Measurements from ENCODE around the gene DGUOK.
A peak's percentile ranks its signal among the peaks of the same experiment; 100 is the strongest.

DGUOK gene

DNA sequence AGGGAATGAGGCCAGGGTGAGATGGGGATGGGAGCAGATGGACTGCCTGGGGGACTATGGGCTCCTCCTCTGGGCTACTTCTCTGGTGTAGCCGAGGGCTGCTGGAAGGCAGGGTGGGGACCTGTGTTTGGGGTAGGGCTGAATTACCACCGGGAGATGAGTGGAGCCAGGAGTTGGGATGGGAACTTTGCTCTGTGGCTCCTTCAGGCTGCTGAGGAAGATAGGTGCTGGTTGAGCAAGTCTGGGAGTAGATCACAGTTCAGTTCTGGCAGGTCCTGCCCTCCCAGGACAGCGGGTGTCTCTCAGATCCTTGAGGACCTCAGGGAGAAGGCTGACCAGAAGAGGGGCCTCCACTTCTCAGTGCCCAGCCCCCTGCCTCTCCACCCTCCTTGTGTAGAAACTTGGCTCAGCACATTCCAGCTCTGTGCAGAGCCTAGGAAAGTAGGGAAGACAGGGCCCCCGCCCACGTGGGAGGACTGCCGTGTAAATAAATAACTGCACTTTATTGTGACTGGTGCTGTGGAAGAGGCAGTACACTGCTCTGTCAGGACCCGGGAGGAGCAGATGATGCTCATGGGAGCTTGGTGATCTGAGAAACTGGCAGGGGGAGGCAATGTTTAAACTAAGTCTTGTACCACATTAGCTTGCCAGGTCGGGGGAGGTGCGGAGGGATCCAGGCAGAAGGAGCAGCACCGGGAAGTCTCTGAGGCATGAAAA is 73.4 kb downstream of the DGUOK start:
- no peak for DNase-seq

DNA sequence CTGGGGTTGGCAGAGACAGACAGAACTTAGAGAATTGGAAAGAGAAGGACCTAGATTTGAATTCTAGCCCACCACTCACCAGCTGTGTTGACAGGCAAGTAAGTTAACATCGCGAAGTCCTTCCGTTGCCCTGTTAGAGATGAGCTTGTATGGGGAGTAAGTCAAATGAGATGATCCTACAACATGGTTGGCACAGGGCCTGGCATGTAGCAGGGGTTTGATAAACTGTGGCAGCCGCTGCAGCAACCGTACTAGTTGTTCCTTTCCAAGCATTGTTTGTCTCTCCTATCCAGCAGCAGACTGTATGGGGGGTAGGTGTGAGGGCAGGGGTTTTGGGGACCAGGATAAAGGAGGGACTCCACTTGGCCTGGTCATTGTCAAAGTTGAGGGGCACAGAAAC is 74.0 kb downstream of the DGUOK start:
- no peak for DNase-seq

DNA sequence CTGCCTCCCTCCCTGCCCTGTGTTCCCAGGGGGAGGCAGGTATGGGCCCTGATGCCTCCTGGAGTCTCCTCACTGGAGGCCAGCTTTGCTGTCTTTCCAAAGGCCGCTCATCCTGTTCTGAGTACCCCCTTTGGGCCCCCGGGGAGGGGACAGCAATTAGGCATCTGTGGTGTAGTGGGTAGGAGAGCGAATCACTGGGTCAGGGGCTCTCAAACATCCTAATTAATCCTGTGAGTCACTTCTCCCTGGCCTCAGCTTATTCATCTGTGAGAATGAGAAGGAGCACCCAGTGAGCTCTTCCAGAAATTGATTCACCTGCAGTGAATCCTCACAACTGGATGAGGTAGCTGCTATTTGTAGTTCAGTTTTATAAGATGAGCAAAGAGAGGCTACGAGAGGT is 74.4 kb downstream of the DGUOK start:
- DNase-seq, result no peak

- DNase-seq, result no peak
Observed at GRCh38 chr2:74001781-74002504, 75.3 kb downstream of the DGUOK start.

GRCh38 chr2:74002505-74003421 is 76.1 kb downstream of the DGUOK start:
- DNase-seq, result peak; percentile 81

DNA sequence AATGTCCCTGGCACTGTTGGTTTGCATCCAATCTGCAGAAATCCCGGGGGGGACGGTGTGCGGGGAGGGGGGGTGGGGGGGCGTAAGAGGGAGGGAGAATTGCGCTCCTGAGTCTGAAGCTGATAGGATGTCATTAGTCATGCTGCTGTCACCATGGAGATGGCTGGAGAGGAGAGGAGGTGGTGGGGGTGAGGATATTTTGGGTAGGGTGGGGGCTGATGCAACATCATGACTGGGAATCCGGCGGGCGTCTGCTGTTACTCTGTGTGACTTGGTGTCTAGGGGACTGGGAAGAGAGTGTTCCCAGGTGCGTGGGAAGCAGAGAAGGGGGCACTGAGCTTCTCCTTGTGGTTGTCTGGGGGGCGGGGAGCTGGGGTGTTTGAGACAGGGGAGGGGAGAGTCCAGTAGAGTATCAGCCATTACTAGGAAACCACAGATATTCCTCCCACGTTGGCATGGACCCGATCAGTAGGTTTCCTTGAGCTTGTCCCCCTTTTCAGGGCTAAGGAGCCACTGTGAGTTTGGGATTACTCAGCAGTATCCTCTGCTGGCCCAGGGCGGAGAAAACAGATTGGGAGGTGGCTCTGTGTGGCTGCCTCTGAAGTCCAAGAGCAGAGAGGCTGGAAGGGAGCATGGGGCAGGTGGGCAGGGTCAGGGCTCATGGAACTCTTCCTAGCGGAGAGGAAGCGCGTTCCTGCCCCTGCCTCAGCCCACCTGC is 77.0 kb downstream of the DGUOK start:
- no peak for DNase-seq

DNA sequence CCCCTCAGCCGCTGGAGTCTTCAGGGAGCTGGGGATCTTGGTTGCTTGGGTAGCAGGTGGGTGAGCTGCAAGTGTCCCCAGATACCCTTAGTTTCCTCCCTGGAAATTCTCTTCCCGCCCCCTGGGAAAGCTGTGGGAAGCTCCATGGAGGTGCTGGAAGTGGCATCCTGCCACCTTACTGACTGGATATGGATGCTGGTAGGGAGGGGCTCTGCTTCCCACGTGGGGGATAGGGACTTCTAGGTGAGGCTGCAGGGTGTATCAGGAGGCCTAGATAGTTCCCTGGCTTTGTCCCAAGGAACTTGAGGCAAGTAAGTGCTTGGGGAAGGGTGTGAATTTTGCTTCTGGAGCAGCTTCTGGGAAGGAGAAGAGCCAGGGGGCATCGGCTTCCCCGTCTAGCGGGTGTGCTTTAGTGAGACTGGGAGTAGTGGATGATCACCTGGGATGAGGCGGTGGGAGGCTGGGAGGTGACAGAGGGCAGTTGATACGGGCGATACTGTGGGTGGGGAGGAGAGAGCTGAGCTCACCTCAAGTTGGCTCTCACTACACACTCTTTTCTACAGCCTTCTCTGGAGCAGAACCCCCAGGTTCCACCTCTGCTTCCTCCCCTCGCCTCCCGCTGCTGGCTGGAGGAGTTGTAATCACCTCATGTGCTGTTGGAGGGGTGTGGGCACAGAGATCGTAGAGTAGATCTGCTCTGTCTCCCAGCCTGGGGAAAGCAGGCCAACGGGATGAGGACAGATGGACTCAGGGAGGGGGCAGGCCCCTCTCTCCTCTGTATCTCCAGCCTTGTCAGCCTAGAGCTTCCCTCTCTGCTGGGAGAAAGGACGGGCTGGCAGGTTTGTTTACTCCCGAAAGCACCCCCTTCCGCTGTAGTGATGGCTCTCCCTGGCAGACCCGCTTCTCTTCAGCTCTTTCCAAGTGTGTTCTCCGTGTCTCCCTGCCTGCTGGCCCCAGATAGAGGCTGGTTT is 77.8 kb downstream of the DGUOK start:
- DNase-seq, result no peak

GRCh38 chr2:74005786-74006185 is 79.1 kb downstream of the DGUOK start:
- DNase-seq, result no peak

- DNase-seq, result no peak
Observed at GRCh38 chr2:74006459-74006858, 79.8 kb downstream of the DGUOK start.

DNA sequence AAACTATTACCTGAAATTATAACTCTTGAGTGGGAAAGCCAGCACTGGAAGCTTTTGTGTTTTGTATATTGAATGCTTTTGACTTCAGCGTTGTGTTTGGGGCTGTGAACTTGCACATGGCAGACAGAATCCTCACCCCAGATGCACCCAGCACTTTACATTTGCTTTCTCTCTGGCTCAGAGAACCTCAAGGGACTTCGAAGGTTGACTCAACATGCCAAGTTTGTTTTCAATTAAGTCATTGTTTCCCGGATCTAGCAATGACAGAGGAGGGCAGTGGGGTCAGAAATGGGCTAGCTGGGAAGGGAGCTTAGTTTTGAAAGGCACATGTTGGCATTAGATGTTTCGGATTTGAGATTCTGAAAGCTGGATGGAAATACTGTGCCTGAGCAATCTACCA is 80.4 kb downstream of the DGUOK start:
- no peak for DNase-seq

- no peak for DNase-seq
Observed at GRCh38 chr2:74007711-74008110, 81.0 kb downstream of the DGUOK start.
